HG03039 (cell line): ENCODE data around the gene TAX1BP1.

Experiments used
- ATAC-seq: cut with Tn5 transposase; IDR thresholded peaks from one replicate; pipeline ENCODE4 v1.9.1; 2021; ENCODE audit warnings: mild to moderate bottlenecking, moderate library complexity; ENCODE audit not compliant: unreplicated experiment

The TAX1BP1 gene

GRCh38 chr7:27777662-27778061, 37.7 kb downstream of the TAX1BP1 start:
- no peak for ATAC-seq

- no peak for ATAC-seq
These were observed 39.9 kb downstream of the TAX1BP1 start for GRCh38 chr7:27779873-27780272.

- ATAC-seq, result no peak
These were observed 41.2 kb downstream of the TAX1BP1 start for GRCh38 chr7:27781188-27781587.

- ATAC-seq, result no peak
These were observed 42.9 kb downstream of the TAX1BP1 start for GRCh38 chr7:27782849-27783248.

- ATAC-seq, result no peak
These were observed 44.6 kb downstream of the TAX1BP1 start for GRCh38 chr7:27784399-27785053.

- ATAC-seq, result no peak
These were observed 48.5 kb downstream of the TAX1BP1 start for GRCh38 chr7:27788437-27788836.

- ATAC-seq, result no peak
These were observed 53.8 kb downstream of the TAX1BP1 start for GRCh38 chr7:27793780-27794179.

GRCh38 chr7:27795977-27796376, 56.0 kb downstream of the TAX1BP1 start:
- no peak for ATAC-seq

GRCh38 chr7:27799212-27799611, 59.2 kb downstream of the TAX1BP1 start:
- no peak for ATAC-seq

- no peak for ATAC-seq
These were observed 63.0 kb downstream of the TAX1BP1 start for GRCh38 chr7:27802999-27803398.

GRCh38 chr7:27804139-27804538, 64.2 kb downstream of the TAX1BP1 start:
- ATAC-seq, result no peak

- no peak for ATAC-seq
These were observed 68.7 kb downstream of the TAX1BP1 start for GRCh38 chr7:27808626-27809025.

GRCh38 chr7:27810186-27810585, 70.2 kb downstream of the TAX1BP1 start:
- ATAC-seq, result no peak

GRCh38 chr7:27812706-27813105, 72.7 kb downstream of the TAX1BP1 start:
- no peak for ATAC-seq

- ATAC-seq, result no peak
These were observed 82.3 kb downstream of the TAX1BP1 start for GRCh38 chr7:27822245-27822644.

GRCh38 chr7:27825891-27826290, 85.9 kb downstream of the TAX1BP1 start:
- ATAC-seq, result no peak

- ATAC-seq, result no peak
These were observed 86.4 kb downstream of the TAX1BP1 start for GRCh38 chr7:27826357-27826756.

GRCh38 chr7:27834179-27834921, 94.4 kb downstream of the TAX1BP1 start:
- no peak for ATAC-seq

- no peak for ATAC-seq
These were observed 95.4 kb downstream of the TAX1BP1 start for GRCh38 chr7:27835376-27835775.

GRCh38 chr7:27836536-27836935, 96.6 kb downstream of the TAX1BP1 start:
- no peak for ATAC-seq

- ATAC-seq, result no peak
These were observed 99.1 kb downstream of the TAX1BP1 start for GRCh38 chr7:27839099-27839498.

GRCh38 chr7:27840313-27840712, 100.4 kb downstream of the TAX1BP1 start:
- ATAC-seq, result no peak
